Kidney (tissue), 14 donors: Measurements from ENCODE around the gene SLC15A4. TPM values are rescaled to one million over a fixed set of nuclear protein-coding genes. Genes with fewer than 3 reads are reported as not detected.
"Not testable (repeated sequence)": the region's sequence is repeated elsewhere in the genome, so short reads cannot be mapped to it uniquely, and the experiment has no call there.

Experiments
- DNase-seq, 5 donors: peaks; one replicate each; pipeline ENCODE4 v3.0.0-alpha.2; 2013 to 2020
- FAIRE-seq: peaks from 2 replicates; lab custom pipeline; 2012; peaks lifted over from hg19 to GRCh38; lab: Jason Lieb, UNC
- H3K27ac ChIP-seq, 2 donors: one replicate each; pipeline ENCODE4 v1.7.0; 2013; ENCODE audit warnings: low read depth in 2 of 2, low read length in 2 of 2, inconsistent platforms in 1 of 2
- H3K27me3 ChIP-seq: one replicate; pipeline ENCODE4 v1.7.1; 2013; ENCODE audit warnings: low read length, inconsistent platforms; ENCODE audit not compliant: control insufficient read depth, insufficient read depth
- H3K36me3 ChIP-seq, 3 donors: one replicate each; pipeline versions ENCODE4 v1.7.0 to v1.7.1; 2013; ENCODE audit warnings: low read length in 3 of 3, control low read depth in 1 of 3, inconsistent platforms in 1 of 3; ENCODE audit not compliant: insufficient read depth in 3 of 3, control insufficient read depth in 2 of 3
- H3K4me1 ChIP-seq, 3 donors: one replicate each; pipeline versions ENCODE4 v1.7.0 to v1.7.1; 2013; ENCODE audit warnings: low read length in 3 of 3, inconsistent platforms in 1 of 3, low read depth in 1 of 3; ENCODE audit not compliant: control insufficient read depth in 2 of 3, insufficient read depth in 2 of 3
- H3K4me3 ChIP-seq, 3 donors: one replicate each; pipeline versions ENCODE4 v1.7.0 to v1.8.1; 2013; ENCODE audit warnings: low read length in 3 of 3, control low read depth in 1 of 3, inconsistent platforms in 1 of 3
- H3K9ac ChIP-seq, 3 donors: one replicate each; pipeline versions ENCODE4 v1.7.0 to v1.7.1; 2013; ENCODE audit warnings: low read length in 3 of 3, control low read depth in 1 of 3, inconsistent platforms in 1 of 3
- H3K9me3 ChIP-seq, 3 donors: one replicate each; pipeline versions ENCODE4 v1.7.0 to v1.7.1; 2013; ENCODE audit warnings: low read length in 3 of 3, control low read depth in 1 of 3, inconsistent platforms in 1 of 3; ENCODE audit not compliant: control insufficient read depth in 2 of 3, insufficient read depth in 1 of 3
- intact Hi-C: fragments of 100-400 bp; cut with DNase I; formaldehyde crosslinking; loops from one replicate; pipeline ENCODE4 v1.11.1; 2022
- polyA plus RNA-seq: library from polyadenylated mRNA; stranded (reverse); fragments of 350-450 nt; fragmentation: Illumina TruSeq; extraction: RNeasy Lipid Tissue Mini Kit (QIAGEN cat#74804); gene quantifications from one replicate; pipeline ENCODE4 v1.2.3, GENCODE V29; 2014; ENCODE audit warnings: low read depth, low replicate concordance; ENCODE audit not compliant: insufficient read depth
- total RNA-seq: library from RNA; stranded (reverse); fragmentation: NEBNext Ultra II Directional; extraction: Animal tissue kit (Norgen Biotek cat#: 25700); gene quantifications from one replicate; pipeline ENCODE4 v1.2.1, GENCODE V29; 2021
- TF ChIP-seq, protein P1 (sequence below): IDR thresholded peaks from 3 replicates; pipeline ENCODE4 v1.5.1; 2012; ENCODE audit warnings: mild to moderate bottlenecking, moderate library complexity, borderline replicate concordance; ENCODE audit not compliant: insufficient read depth; ENCODE audit errors: extremely low read depth
- donor health status: control.
- donor health status: control.
- donor health status: control.
- donor health status: control.
- donor health status: control.
- donor health status: DM: yes; HTN: yes; CAD: no.
- donor health status: Normal renal cell carcinoma (clear cell type).

Gene SLC15A4
- total and polyA plus RNA-seq, 2 donors from 2014 or later: 11.3 to 32.4 TPM

DNA sequence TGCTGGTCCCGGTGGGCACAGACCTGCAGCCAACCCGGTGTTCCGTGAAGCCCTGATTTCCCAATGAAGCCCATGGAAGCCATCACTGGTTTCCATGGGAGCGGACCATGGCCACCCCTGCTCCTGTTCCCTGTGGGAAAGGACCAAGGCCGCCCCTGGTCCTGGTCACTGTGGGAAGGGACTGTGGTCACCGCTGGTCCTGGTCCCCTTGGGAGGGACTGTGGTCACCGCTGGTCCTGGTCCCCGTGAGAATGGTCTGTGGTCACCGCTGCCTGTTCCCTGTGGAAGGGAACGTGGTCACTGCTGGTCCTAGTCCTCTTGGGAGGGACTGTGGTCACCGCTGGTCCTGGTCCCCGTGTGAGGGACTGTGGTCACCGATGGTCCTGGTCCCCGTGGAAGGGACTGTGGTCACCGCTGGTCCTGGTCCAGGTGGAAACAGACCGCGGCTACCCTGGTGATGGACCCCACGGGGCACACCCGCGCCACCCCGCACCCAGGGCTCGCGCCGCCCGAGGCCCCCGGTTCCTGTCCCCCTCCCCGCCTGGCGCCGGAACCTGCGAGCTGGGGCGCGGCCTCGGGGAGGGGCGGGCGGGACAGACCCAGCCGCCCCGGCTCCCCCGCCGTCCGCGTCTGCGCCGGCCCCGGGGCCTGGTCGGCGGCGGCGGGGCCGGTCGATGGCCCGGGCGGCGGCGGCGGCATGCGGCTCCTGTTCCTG, 29.3 kb upstream of the SLC15A4 start, which contains the start of gene GLT1D1:
GLT1D1 (plus strand) TSS at position 594 of the 715 bp plus-strand sequence; CDS start at position 698, 104 bp downstream.
- Histone ChIP-seq H3K9ac (no peak within 1 kb of the TSS), H3K4me1 (no peaks in the 10 kb centered on the region), H3K9me3 (no peaks in the 10 kb centered on the region), H3K27me3 (no peaks in the 10 kb centered on the region), H3K36me3 (no peaks in the 10 kb centered on the region), H3K4me3 (peak within 1 kb of the TSS in 1 of 3 donors; percentile 20), H3K27ac (no peak within 1 kb of the TSS)
- intact Hi-C loops: no loop called here
- FAIRE-seq (no peak), DNase-seq (peak in 1 of 5 donors; percentile 17)
- TF ChIP-seq, protein P1, sequence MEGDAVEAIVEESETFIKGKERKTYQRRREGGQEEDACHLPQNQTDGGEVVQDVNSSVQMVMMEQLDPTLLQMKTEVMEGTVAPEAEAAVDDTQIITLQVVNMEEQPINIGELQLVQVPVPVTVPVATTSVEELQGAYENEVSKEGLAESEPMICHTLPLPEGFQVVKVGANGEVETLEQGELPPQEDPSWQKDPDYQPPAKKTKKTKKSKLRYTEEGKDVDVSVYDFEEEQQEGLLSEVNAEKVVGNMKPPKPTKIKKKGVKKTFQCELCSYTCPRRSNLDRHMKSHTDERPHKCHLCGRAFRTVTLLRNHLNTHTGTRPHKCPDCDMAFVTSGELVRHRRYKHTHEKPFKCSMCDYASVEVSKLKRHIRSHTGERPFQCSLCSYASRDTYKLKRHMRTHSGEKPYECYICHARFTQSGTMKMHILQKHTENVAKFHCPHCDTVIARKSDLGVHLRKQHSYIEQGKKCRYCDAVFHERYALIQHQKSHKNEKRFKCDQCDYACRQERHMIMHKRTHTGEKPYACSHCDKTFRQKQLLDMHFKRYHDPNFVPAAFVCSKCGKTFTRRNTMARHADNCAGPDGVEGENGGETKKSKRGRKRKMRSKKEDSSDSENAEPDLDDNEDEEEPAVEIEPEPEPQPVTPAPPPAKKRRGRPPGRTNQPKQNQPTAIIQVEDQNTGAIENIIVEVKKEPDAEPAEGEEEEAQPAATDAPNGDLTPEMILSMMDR: no peak

DNA sequence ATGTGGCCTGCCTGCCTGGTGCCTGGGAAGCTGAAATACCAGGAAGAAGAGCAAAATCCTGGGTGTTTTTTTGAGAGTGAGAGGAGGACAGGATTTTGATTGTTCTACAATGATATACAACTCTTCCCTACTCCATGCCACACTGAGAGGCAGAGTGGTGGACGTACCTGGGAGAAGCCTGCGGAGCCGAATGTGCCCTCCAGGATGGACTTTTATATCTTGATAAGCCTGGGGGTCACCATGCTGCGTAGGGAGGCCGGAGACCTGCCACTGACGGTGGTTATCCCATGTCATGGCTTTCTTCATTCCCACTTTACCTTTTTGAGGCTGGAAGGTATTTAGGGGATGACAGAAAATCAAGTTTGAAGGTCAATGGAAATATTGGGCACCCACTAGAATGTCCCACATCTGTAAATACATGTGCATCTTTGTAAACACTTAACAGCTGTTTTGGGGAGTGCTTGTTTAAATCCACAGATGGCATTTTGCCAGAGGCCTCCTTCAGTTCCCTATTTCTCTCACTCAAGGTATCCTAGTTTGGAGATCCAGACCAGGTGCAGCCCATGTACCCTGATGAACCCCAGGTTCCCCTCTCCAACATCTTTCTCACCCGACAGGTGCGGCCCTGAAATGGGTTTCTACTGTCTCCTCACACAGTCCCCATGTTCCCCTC, 28.4 kb upstream of the SLC15A4 start:
- Histone ChIP-seq H3K27me3 (no peaks in the 10 kb centered on the region), H3K9me3 (no peaks in the 10 kb centered on the region), H3K4me1 (no peaks in the 10 kb centered on the region), H3K36me3 (no peaks in the 10 kb centered on the region), H3K4me3 (no peak overlapping the region), H3K9ac (no peak overlapping the region), H3K27ac (no peak overlapping the region)
- intact Hi-C loops: no loop called here
- no peak for DNase-seq
- FAIRE-seq: no peak
- TF ChIP-seq, protein P1: no peak

DNA sequence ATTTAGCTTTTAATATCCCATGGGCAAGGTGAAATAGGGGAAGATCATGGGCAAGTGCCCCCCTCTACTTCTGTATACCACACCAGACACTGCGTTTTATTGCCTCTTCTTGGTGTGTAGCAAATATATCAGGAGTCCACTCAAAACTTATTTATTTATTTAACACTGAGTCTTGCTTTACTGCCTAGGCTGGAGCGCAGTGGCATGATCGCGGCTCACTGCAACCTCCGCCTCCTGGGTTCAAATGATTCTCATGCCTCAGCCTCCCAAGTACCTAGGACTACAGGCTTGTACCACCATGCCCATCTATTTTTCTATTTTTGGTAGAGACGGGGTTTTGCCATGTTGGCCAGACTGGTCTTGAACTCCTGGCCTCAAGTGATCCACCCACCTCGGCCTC, 27.7 kb upstream of the SLC15A4 start:
- not testable (repeated sequence) for FAIRE-seq, H3K4me1 ChIP-seq

DNA sequence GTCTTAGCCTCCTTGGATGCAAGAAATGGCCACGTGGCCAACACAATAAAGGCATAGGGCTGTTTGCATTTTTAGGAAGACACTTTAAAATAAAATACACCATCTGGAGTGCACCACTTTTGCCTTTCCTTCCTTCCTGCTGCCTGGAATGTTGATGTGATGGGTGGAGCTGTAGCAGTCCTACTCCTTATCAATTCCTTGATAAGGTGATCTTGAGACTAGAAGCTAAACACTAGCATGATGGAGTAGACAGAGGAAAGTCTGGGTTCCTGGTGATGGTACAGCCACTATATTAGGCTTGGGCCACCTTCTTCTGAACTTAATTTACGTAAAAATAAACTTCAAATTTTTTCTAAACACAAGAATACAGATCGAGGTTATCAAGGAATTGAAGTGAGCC, 26.6 kb upstream of the SLC15A4 start:
- H3K9ac ChIP-seq: no peak overlapping the region
- no peak for FAIRE-seq
- intact Hi-C loops: no loop called here
- no peaks in the 10 kb centered on the region for H3K4me1 ChIP-seq
- H3K27me3 ChIP-seq: no peaks in the 10 kb centered on the region
- DNase-seq: no peak
- TF ChIP-seq, protein P1: no peak
- H3K9me3 ChIP-seq: no peaks in the 10 kb centered on the region
- no peaks in the 10 kb centered on the region for H3K36me3 ChIP-seq
- H3K4me3 ChIP-seq: no peak overlapping the region
- no peak overlapping the region for H3K27ac ChIP-seq

More for the DNA sequence above, 27.7 kb upstream of the SLC15A4 start:
- H3K27ac ChIP-seq, H3K9ac ChIP-seq, H3K36me3 ChIP-seq, DNase-seq, H3K4me3 ChIP-seq, H3K9me3 ChIP-seq, H3K27me3 ChIP-seq, intact Hi-C loops: not testable (repeated sequence)

DNA sequence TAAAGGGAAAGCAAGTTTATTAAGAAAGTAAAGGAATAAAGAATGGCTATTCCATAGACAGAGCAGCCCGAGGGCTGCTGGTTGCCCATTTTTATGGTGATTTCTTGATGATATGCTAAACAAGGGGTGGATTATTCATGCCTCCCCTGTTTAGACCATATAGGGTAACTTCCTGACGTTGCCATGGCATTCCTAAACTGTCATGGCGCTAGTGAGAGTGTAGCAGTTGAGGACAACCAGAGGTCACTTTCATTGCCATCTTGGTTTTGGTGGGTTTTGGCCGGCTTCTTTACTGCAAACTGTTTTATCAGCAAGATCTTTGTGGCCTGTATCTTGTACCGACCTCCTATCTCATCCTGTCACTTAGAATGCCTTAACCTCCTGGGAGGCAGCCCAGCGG, 26.0 kb upstream of the SLC15A4 start:
- FAIRE-seq, H3K27me3 ChIP-seq, H3K9ac ChIP-seq, H3K4me3 ChIP-seq, H3K9me3 ChIP-seq, H3K4me1 ChIP-seq, H3K27ac ChIP-seq, intact Hi-C loops, H3K36me3 ChIP-seq, DNase-seq: not testable (repeated sequence)
